ENCODE measurements around the gene SLC5A11.

Gene SLC5A11

DNA sequence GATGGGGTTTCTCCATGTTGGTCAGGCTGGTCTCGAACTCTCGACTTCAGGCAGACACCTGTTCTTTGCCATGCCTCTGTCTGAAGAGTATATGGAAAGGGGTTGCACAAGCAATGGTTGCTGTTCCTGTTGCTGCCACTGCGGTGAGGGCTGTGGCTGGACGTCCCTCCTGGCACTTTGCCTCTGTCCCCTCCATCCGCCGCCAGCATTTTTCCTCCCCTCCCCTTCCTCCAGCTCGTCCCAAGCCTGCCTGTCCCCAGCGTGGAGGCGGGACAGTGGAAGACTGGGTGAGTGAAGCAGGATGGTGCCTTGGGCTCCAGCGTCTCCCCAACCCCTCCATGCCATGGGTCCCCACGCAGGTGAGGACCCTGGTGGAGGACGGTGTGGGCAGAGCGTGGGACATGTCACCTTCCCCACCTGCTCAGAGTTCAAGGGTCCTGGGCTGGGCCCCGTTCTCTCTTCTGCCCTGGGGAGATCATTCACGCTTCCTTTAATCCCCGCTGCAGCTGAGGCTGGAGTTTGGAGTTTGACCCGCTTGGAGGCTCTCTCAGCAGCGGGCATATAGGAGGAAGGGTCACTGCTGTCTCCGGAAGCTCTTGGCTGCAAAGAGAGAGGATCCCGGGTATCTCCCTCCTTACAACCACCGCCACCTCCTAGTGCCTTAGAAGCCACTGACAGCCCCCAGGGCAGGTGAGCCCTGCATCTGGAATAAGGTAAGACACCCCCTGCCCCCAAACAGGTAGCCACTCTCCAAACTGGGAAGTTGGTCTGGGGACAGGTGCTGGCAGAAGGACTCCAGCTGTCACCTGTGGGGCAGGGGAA lies at the start of gene SLC5A11:
SLC5A11 (plus strand) TSS at position 238 of the 822 bp plus-strand sequence. CDS start 12,681 bp downstream, outside the sequence.
- DNase-seq (ENCODE audit: extremely low spot score): no peak
- TF ChIP-seq TARDBP (IDR thresholded peaks at IDR 0.05) (no peak), FOXA1 (IDR thresholded peaks at IDR 0.05) (no peak), SUZ12 (IDR thresholded peaks at IDR 0.05) (no peak), FOXM1 (IDR thresholded peaks at IDR 0.05; ENCODE audit: borderline replicate concordance) (no peak), LEF1 (IDR thresholded peaks at IDR 0.05; ENCODE audit: borderline replicate concordance) (no peak), SP1 (IDR thresholded peaks at IDR 0.05) (no peak)
- POLR2A ChIA-PET: no interaction called here
- CTCF ChIA-PET: interaction anchor here (0.6 kb wide), 1 partner anchor 357 kb away, joined by 3 read pairs; no protein-coding TSS in a partner anchor

DNA sequence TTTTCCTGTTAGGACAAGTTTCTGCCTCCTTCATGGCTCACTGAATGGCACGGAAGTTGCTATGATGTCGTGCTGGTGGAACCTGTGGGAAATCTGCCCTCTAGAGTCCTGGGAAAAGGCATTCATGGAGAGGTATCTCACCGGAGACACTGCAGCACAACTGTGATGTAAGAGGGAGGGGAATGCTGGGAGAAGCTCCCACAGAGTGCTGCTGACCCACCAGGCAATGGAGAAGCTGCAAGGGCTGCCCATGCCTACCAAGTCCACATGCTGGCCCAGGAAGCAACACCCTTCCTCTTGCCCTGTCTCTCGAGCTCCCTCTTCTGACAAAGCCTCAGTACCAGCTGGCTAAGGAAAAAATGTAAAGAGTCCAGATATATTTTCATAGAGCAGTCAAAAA lies 45.2 kb upstream of the SLC5A11 start:
- DNase-seq (ENCODE audit: extremely low spot score): peak; percentile 13
- TF ChIP-seq NFRKB (IDR thresholded peaks at IDR 0.05) (no peak), SUZ12 (IDR thresholded peaks at IDR 0.05) (no peak), FOXA1 (IDR thresholded peaks at IDR 0.05) (no peak), TARDBP (IDR thresholded peaks at IDR 0.05) (no peak), ARNT (IDR thresholded peaks at IDR 0.05) (no peak), CTBP1 (IDR thresholded peaks at IDR 0.05; ENCODE audit: borderline replicate concordance) (no peak), FOXM1 (IDR thresholded peaks at IDR 0.05; ENCODE audit: borderline replicate concordance) (no peak), BHLHE40 (IDR thresholded peaks at IDR 0.05; ENCODE audit: borderline replicate concordance) (no peak), ZNF384 (IDR thresholded peaks at IDR 0.05) (no peak), ELF4 (IDR thresholded peaks at IDR 0.05) (no peak), L3MBTL2 (conservative IDR thresholded peaks at IDR 0.05) (no peak), SP1 (IDR thresholded peaks at IDR 0.05) (no peak), HDGF (IDR thresholded peaks at IDR 0.05; ENCODE audit: borderline replicate concordance) (no peak), LEF1 (IDR thresholded peaks at IDR 0.05; ENCODE audit: borderline replicate concordance) (no peak), FOXK2 (IDR thresholded peaks at IDR 0.05) (no peak), PKNOX1 (IDR thresholded peaks at IDR 0.05) (no peak)
- POLR2A ChIA-PET: no interaction called here
- CTCF ChIA-PET: interaction anchor here (0.6 to 0.7 kb wide), 2 partner anchors 158 to 311 kb away, joined by 3 read pairs; partner anchors contain the start of gene LCMT1

DNA sequence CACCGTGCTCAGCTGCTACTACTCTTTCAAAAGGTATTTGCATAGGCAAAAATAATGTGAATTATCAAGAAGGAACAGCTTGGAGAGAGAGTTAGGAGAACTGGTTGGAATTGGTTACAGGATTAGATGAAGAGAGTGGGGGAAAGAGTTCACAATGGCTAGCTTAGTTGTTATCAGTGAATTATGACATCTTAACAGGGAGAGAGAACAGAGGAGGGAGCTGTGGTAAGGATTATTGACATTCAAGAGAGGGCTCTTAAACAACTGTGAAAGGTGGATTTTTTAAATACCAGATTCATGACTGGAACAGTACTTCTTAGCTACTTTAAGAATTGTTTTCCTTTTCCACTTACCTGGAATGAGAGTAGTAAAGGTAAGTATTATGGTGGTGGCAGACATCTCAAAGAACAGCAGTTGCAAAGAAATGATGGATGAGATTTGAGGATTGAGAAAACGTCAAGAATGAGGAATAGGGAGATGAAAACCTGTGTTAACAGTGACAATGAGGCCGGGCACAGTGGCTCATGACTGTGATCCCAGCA lies 43.9 kb upstream of the SLC5A11 start:
- ChIA-PET CTCF (no interaction called here), POLR2A (no interaction called here)
- no peak for DNase-seq (ENCODE audit: extremely low spot score)
- TF ChIP-seq FOXK2 (IDR thresholded peaks at IDR 0.05) (no peak), ELF4 (IDR thresholded peaks at IDR 0.05) (no peak), LEF1 (IDR thresholded peaks at IDR 0.05; ENCODE audit: borderline replicate concordance) (no peak), CTBP1 (IDR thresholded peaks at IDR 0.05; ENCODE audit: borderline replicate concordance) (no peak), SP1 (IDR thresholded peaks at IDR 0.05) (no peak), FOXA1 (IDR thresholded peaks at IDR 0.05) (no peak), PKNOX1 (IDR thresholded peaks at IDR 0.05) (no peak), SUZ12 (IDR thresholded peaks at IDR 0.05) (no peak), ZNF384 (IDR thresholded peaks at IDR 0.05) (no peak), BHLHE40 (IDR thresholded peaks at IDR 0.05; ENCODE audit: borderline replicate concordance) (no peak), TARDBP (IDR thresholded peaks at IDR 0.05) (no peak), L3MBTL2 (conservative IDR thresholded peaks at IDR 0.05) (no peak), NFRKB (IDR thresholded peaks at IDR 0.05) (no peak), FOXM1 (IDR thresholded peaks at IDR 0.05; ENCODE audit: borderline replicate concordance) (no peak), HDGF (IDR thresholded peaks at IDR 0.05; ENCODE audit: borderline replicate concordance) (no peak), ARNT (IDR thresholded peaks at IDR 0.05) (no peak)

- no peak for DNase-seq (ENCODE audit: extremely low spot score)
- ChIA-PET POLR2A (no interaction called here), CTCF (no interaction called here)
- TF ChIP-seq CTBP1 (IDR thresholded peaks at IDR 0.05; ENCODE audit: borderline replicate concordance) (no peak), FOXM1 (IDR thresholded peaks at IDR 0.05; ENCODE audit: borderline replicate concordance) (no peak), FOXK2 (IDR thresholded peaks at IDR 0.05) (no peak), SP1 (IDR thresholded peaks at IDR 0.05) (no peak)
These were observed 40.3 kb upstream of the SLC5A11 start for GRCh38 chr16:24805484-24805883.

- ChIA-PET CTCF (no interaction called here), POLR2A (no interaction called here)
- TF ChIP-seq FOXK2 (IDR thresholded peaks at IDR 0.05) (no peak), ZNF384 (IDR thresholded peaks at IDR 0.05) (no peak), SUZ12 (IDR thresholded peaks at IDR 0.05) (no peak), SP1 (IDR thresholded peaks at IDR 0.05) (no peak), CTBP1 (IDR thresholded peaks at IDR 0.05; ENCODE audit: borderline replicate concordance) (no peak), FOXM1 (IDR thresholded peaks at IDR 0.05; ENCODE audit: borderline replicate concordance) (no peak), FOXA1 (IDR thresholded peaks at IDR 0.05) (no peak), PKNOX1 (IDR thresholded peaks at IDR 0.05) (no peak), LEF1 (IDR thresholded peaks at IDR 0.05; ENCODE audit: borderline replicate concordance) (no peak), HDGF (IDR thresholded peaks at IDR 0.05; ENCODE audit: borderline replicate concordance) (no peak), ARNT (IDR thresholded peaks at IDR 0.05) (no peak), ELF4 (IDR thresholded peaks at IDR 0.05) (no peak), BHLHE40 (IDR thresholded peaks at IDR 0.05; ENCODE audit: borderline replicate concordance) (no peak), TARDBP (IDR thresholded peaks at IDR 0.05) (no peak), L3MBTL2 (conservative IDR thresholded peaks at IDR 0.05) (no peak)
- no peak for DNase-seq (ENCODE audit: extremely low spot score)
These were observed 38.5 kb upstream of the SLC5A11 start for GRCh38 chr16:24807301-24807700.
